ENCODE data around the gene HOXB6.

DNA sequence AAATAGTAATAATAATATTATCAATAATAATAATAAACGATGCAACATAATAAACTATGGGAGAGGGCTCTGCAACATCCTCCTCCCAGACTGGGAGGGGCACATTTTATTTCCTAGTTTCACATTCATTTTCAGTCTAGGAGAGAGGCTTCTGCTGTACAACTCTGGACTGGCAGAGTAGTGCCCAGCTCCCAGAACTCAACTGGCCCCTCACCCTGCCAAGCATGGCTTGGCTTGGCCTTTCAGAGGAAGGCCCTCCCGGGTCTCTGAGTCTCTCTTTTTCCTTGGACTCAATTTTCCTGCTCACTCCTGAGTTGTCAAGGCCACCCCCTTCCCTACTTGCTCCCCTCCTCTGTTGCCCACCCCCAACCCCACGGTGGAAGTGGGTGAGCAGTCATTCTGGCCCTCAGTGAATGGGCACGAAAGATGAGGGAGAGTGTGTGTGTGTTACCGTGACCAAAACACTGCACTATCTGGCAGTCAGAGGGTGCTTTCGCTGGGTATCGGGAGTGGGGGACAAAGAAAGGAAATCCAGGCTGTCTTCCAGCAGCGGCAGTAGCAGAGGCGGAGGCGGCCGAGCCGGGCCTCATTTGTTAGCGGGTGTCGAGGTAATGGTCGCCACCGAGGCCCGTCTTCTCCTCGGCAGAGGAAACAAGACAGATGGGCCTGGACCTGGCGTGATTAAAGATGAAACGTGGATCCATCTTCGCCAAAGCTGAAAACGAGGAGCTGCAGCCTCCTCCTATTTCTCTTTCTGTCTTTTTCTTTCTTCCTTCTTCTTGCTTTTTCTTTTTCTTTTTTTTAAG lies 28.9 kb downstream of the HOXB6 start:
- TF ChIP-seq POLR2AphosphoS5 (IDR thresholded peaks at IDR 0.05) (no peak), POLR2A (IDR thresholded peaks at IDR 0.05) (no peak), EP300 (IDR thresholded peaks at IDR 0.05) (no peak)
- TF ChIP-seq, protein P1, sequence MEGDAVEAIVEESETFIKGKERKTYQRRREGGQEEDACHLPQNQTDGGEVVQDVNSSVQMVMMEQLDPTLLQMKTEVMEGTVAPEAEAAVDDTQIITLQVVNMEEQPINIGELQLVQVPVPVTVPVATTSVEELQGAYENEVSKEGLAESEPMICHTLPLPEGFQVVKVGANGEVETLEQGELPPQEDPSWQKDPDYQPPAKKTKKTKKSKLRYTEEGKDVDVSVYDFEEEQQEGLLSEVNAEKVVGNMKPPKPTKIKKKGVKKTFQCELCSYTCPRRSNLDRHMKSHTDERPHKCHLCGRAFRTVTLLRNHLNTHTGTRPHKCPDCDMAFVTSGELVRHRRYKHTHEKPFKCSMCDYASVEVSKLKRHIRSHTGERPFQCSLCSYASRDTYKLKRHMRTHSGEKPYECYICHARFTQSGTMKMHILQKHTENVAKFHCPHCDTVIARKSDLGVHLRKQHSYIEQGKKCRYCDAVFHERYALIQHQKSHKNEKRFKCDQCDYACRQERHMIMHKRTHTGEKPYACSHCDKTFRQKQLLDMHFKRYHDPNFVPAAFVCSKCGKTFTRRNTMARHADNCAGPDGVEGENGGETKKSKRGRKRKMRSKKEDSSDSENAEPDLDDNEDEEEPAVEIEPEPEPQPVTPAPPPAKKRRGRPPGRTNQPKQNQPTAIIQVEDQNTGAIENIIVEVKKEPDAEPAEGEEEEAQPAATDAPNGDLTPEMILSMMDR (IDR thresholded peaks at IDR 0.05), result no peak

Data from upper lobe of left lung (tissue), 4 donors.